AG09319 (cell line): ENCODE data around the gene TUBE1.

Experiments used
- DNase-seq: peaks from one replicate; pipeline ENCODE4 v3.0.0-alpha.2; 2010; ENCODE audit warnings: low read depth; ENCODE audit errors: extremely low read depth
- CTCF ChIP-seq: IDR thresholded peaks from 2 replicates; pipeline ENCODE4 v1.5.1; 2011; ENCODE audit warnings: low read depth, mild to moderate bottlenecking, inconsistent platforms, low read length, moderate library complexity

Gene TUBE1

GRCh38 chr6:112040956-112041355, 46.3 kb downstream of the TUBE1 start:
- DNase-seq = no peak
- no peak for TF ChIP-seq CTCF

- no peak for DNase-seq
- no peak for TF ChIP-seq CTCF
Measured at GRCh38 chr6:112039431-112039770, 47.9 kb downstream of the TUBE1 start.

GRCh38 chr6:112038756-112039430, 48.4 kb downstream of the TUBE1 start:
- no peak for DNase-seq
- TF ChIP-seq CTCF = no peak

- DNase-seq = no peak
- no peak for TF ChIP-seq CTCF
Measured at GRCh38 chr6:112038268-112038667, 49.0 kb downstream of the TUBE1 start.

GRCh38 chr6:112037783-112038216, 49.5 kb downstream of the TUBE1 start:
- peak; percentile 67 for DNase-seq

GRCh38 chr6:112036088-112036637, 51.1 kb downstream of the TUBE1 start:
- no peak for TF ChIP-seq CTCF
- no peak for DNase-seq

More at GRCh38 chr6:112037783-112038216, 49.5 kb downstream of the TUBE1 start:
- TF ChIP-seq CTCF = no peak

- DNase-seq = no peak
- no peak for TF ChIP-seq CTCF
Measured at GRCh38 chr6:112034616-112034995, 52.7 kb downstream of the TUBE1 start.
